Activated naive CD4-positive, alpha-beta T cell treated with anti-CD3 and anti-CD28 coated beads, Interleukin-2, amount 50 U/mL, for 16 hours (primary cell): Measurements from ENCODE around the gene LRIG1.
"Not testable (repeated sequence)": the region's sequence is repeated elsewhere in the genome, so short reads cannot be mapped to it uniquely, and the experiment has no call there.

Source experiments
- DNase-seq: peaks from one replicate; pipeline ENCODE4 v3.0.0-alpha.2; 2020

Gene LRIG1

GRCh38 chr3:66438046-66438445, 62.8 kb downstream of the LRIG1 start:
- no peak for DNase-seq

GRCh38 chr3:66437341-66437929, 63.4 kb downstream of the LRIG1 start:
- DNase-seq = no peak

GRCh38 chr3:66435989-66436388, 64.8 kb downstream of the LRIG1 start:
- DNase-seq = no peak

GRCh38 chr3:66434726-66435125, 66.1 kb downstream of the LRIG1 start:
- no peak for DNase-seq

GRCh38 chr3:66433522-66433782, 67.4 kb downstream of the LRIG1 start:
- no peak for DNase-seq

GRCh38 chr3:66432767-66433521, 67.9 kb downstream of the LRIG1 start:
- no peak for DNase-seq

GRCh38 chr3:66432041-66432766, 68.6 kb downstream of the LRIG1 start:
- DNase-seq = no peak

- DNase-seq = no peak
These were observed 69.3 kb downstream of the LRIG1 start for GRCh38 chr3:66431494-66431893.

- DNase-seq = no peak
These were observed 69.9 kb downstream of the LRIG1 start for GRCh38 chr3:66430876-66431275.

- DNase-seq = no peak
These were observed 72.1 kb downstream of the LRIG1 start for GRCh38 chr3:66428733-66429132.

- DNase-seq = no peak
These were observed 72.8 kb downstream of the LRIG1 start for GRCh38 chr3:66427951-66428474.

- DNase-seq = no peak
These were observed 73.5 kb downstream of the LRIG1 start for GRCh38 chr3:66427352-66427751.

- DNase-seq = no peak
These were observed 74.7 kb downstream of the LRIG1 start for GRCh38 chr3:66426135-66426534.

GRCh38 chr3:66425576-66426114, 75.2 kb downstream of the LRIG1 start:
- DNase-seq = no peak

- DNase-seq = no peak
These were observed 75.8 kb downstream of the LRIG1 start for GRCh38 chr3:66425032-66425431.

- no peak for DNase-seq
These were observed 77.0 kb downstream of the LRIG1 start for GRCh38 chr3:66423791-66424190.

- DNase-seq = not testable (repeated sequence)
These were observed 78.9 kb downstream of the LRIG1 start for GRCh38 chr3:66421893-66422292.

- DNase-seq = not testable (repeated sequence)
These were observed 79.7 kb downstream of the LRIG1 start for GRCh38 chr3:66421144-66421543.

GRCh38 chr3:66419036-66419435, 81.8 kb downstream of the LRIG1 start:
- no peak for DNase-seq

GRCh38 chr3:66418475-66418931, 82.3 kb downstream of the LRIG1 start:
- no peak for DNase-seq

GRCh38 chr3:66416556-66417304, 84.1 kb downstream of the LRIG1 start:
- no peak for DNase-seq

- DNase-seq = no peak
These were observed 84.9 kb downstream of the LRIG1 start for GRCh38 chr3:66415867-66416428.

GRCh38 chr3:66414846-66415245, 86.0 kb downstream of the LRIG1 start:
- DNase-seq = no peak
